ENCODE results near the gene NKX1-1.

Gene NKX1-1

DNA sequence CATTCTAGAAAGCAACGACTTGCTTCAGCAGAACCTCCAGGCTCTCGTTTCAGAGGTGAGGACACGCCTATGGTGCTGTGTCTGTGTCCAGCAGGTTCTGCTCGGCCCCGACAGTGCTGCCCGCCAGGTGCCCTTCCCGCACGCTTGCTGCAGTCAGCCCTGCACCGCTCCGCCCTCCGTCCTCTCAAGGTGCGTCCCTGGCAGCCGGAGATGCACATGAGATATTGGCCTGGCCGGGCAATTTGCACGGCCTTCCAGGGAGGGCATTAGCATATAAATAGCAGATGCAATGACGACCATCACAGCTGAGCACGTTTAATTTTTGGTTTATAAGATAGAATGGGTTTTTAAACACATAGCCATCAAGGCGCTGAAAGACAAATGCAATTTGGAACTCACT, 44.8 kb downstream of the NKX1-1 start:
- CTCF ChIA-PET: interaction anchor here (1.4 to 7.3 kb wide), 3 partner anchors 9 to 268 kb away, joined by 4 to 55 read pairs (median 9); partner anchors contain the start of gene UVSSA
- POLR2A ChIA-PET: no interaction called here
- no peak for DNase-seq (ENCODE audit: low read depth, low spot score)
- no peak overlapping the region for H3K4me3 ChIP-seq (ENCODE audit: low read depth, low read length)
- TF ChIP-seq, protein P1, sequence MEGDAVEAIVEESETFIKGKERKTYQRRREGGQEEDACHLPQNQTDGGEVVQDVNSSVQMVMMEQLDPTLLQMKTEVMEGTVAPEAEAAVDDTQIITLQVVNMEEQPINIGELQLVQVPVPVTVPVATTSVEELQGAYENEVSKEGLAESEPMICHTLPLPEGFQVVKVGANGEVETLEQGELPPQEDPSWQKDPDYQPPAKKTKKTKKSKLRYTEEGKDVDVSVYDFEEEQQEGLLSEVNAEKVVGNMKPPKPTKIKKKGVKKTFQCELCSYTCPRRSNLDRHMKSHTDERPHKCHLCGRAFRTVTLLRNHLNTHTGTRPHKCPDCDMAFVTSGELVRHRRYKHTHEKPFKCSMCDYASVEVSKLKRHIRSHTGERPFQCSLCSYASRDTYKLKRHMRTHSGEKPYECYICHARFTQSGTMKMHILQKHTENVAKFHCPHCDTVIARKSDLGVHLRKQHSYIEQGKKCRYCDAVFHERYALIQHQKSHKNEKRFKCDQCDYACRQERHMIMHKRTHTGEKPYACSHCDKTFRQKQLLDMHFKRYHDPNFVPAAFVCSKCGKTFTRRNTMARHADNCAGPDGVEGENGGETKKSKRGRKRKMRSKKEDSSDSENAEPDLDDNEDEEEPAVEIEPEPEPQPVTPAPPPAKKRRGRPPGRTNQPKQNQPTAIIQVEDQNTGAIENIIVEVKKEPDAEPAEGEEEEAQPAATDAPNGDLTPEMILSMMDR (IDR thresholded peaks at IDR 0.05; ENCODE audit: insufficient read depth, low read length, missing control alignments): no peak

DNA sequence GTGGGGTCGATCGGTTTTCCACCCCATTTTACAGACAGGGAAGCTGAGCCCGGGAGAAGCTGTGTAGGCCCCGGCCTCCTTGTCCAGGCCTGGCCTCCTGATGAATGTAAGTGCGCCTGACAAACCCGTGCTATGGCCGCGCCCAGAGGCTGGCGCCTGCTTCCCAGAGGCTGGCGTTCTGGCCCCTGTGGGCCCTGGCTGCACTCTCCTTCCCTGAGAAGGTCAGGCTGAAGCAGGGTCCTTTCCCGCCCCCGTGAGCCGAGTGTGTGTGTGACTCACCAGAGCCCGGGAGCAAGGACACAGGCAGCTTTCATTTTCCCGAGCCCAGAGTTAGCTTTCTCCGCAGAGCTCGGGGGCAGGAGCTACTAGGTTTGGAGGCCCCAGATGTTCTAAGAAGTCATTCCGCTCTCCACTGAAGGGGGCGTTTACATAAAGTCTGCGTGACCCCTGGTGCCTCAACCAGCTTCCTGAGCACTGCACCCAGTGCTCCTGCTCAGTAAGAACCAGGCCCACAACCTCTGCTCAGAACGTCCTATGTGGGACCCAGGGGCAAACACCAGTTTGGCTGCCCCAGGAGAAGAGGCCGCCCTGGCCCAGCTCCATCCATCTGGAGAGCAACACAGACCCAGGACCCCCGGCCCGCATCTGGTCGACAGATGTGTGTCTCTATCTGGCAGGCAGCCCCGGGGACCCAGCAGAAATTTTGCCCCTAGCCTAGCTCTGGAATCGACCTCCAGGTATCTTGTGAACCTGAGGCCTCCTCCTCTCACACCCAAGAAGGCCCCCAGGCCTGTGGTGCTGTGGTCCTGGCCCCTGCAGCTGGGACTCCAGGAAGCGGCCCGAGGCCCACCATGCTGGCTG, 45.6 kb downstream of the NKX1-1 start:
- TF ChIP-seq, protein P1 (IDR thresholded peaks at IDR 0.05; ENCODE audit: insufficient read depth, low read length, missing control alignments): no peak
- H3K4me3 ChIP-seq (ENCODE audit: low read depth, low read length): no peak overlapping the region
- CTCF ChIA-PET: interaction anchor here (1.4 to 7.3 kb wide), 3 partner anchors 8 to 269 kb away, joined by 4 to 55 read pairs (median 9); partner anchors contain the start of gene UVSSA
- no peak for DNase-seq (ENCODE audit: low read depth, low spot score)
- POLR2A ChIA-PET: no interaction called here

DNA sequence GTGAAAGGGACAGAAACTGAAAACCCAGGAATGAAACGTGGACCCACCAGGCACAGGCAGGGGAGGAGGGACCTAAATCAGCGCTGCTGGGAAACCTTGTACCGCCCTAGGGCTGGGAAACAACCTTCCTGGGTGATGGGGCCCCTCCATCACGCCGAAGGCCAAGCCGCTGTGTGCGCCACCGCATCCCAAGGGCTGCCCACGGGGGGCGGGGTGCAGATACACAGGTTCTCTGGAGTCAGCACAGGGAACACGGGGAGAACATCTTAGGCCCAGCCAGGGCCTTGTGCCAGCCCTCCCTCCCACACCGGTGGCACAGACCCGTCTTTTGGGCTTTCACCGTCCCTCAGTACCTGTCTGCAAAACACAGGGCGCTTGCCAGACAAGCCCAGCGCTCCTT, 46.3 kb downstream of the NKX1-1 start:
- no peak overlapping the region for H3K4me3 ChIP-seq (ENCODE audit: low read depth, low read length)
- TF ChIP-seq, protein P1 (IDR thresholded peaks at IDR 0.05; ENCODE audit: insufficient read depth, low read length, missing control alignments): no peak
- no peak for DNase-seq (ENCODE audit: low read depth, low spot score)
- CTCF ChIA-PET: interaction anchor here (7.3 to 7.8 kb wide), 2 partner anchors 12 to 271 kb away, joined by 55 to 106 read pairs; partner anchors contain the start of gene UVSSA
- POLR2A ChIA-PET: no interaction called here

DNA sequence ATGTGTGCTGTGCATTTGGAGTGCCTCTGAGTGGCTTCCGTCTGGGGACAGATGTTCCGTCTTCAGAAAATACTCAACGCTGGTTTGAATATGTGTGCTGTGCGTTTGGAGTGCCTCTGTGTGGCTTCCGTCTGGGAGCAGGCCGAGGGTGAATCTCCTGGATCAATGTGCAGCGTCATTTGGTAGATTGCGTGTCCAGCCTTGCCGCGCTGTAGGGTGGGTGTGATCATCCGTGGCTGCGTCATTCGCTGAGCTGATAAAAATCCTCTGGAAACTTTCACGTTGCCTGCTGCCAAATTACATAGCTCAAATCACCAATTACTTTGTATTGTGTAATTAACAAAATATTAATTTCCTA, 47.1 kb downstream of the NKX1-1 start:
- H3K4me3 ChIP-seq (ENCODE audit: low read depth, low read length): no peak overlapping the region
- CTCF ChIA-PET: interaction anchor here (0.9 to 7.8 kb wide), 3 partner anchors 12 to 272 kb away, joined by 4 to 106 read pairs (median 55); partner anchors contain the start of gene UVSSA
- TF ChIP-seq, protein P1 (IDR thresholded peaks at IDR 0.05; ENCODE audit: insufficient read depth, low read length, missing control alignments): no peak
- peak; percentile 42 for DNase-seq (ENCODE audit: low read depth, low spot score)
- POLR2A ChIA-PET: no interaction called here

DNA sequence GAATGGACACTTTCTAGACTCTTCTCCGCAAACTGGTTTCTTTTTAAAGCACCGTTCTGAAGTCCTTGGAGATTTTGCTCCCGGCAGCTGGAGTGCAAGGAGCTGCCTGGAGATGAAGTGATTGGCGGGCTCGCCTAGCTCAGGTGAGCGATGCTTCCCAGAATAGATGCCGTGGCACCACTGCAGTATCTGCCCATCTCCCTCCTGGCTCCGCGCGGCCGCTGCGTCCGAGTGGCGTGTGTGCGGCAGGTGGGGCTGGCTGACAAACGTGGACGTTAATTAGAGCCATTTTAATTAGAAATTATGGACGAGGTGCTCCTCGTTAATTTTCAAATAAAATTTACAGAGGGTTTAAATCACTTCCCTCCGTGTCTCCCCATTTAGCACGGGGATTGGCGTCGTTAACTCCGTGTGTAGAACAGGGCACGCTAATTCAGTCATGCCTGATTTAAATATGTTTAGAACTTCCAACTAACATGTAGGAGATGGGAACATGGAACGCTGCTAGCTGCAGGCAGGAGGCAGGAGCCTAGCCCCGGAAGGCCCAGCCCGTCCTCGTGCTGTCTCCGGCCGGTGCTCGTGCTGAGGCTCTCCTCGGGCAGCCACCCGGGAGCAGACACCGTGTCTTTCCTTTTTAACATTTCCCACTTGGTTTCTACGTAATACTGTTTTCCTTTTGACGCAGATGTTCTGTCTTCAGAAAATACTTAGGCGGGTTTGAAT, 47.7 kb downstream of the NKX1-1 start:
- DNase-seq (ENCODE audit: low read depth, low spot score): no peak
- no peak overlapping the region for H3K4me3 ChIP-seq (ENCODE audit: low read depth, low read length)
- TF ChIP-seq, protein P1 (IDR thresholded peaks at IDR 0.05; ENCODE audit: insufficient read depth, low read length, missing control alignments): no peak
- ChIA-PET POLR2A (no interaction called here), CTCF (interaction anchor here (0.9 to 7.8 kb wide), 5 partner anchors 11 to 335 kb away, joined by 4 to 106 read pairs (median 31); partner anchors contain the start of gene UVSSA)
